GM12865 (cell line): Measurements from ENCODE around the gene ATXN2L.

ENCODE experiments used
- DNase-seq: peaks from one replicate; pipeline ENCODE4 v3.0.0; 2010; ENCODE audit warnings: low read depth
- H3K4me3 ChIP-seq: 2 replicates; pipeline ENCODE4 v1.5.1; 2011; ENCODE audit warnings: mild to moderate bottlenecking, low read depth, low read length, control low read depth
- CTCF ChIP-seq: IDR thresholded peaks from 2 replicates; pipeline ENCODE4 v1.5.1; 2011; ENCODE audit warnings: low read length, control low read depth, low read depth, inconsistent platforms; ENCODE audit not compliant: insufficient read depth; ENCODE audit errors: missing control alignments

Gene ATXN2L

GRCh38 chr16:28821874-28822519 is 802 bp upstream of the ATXN2L start:
- no peak for TF ChIP-seq CTCF
- peak overlapping the region; percentile 65 for H3K4me3 ChIP-seq
- DNase-seq, result no peak

GRCh38 chr16:28823291-28823872 is 583 bp downstream of the ATXN2L start:
- no peak for TF ChIP-seq CTCF
- H3K4me3 ChIP-seq, result peak overlapping the region; percentile 65
- no peak for DNase-seq

- no peak for TF ChIP-seq CTCF
- peak overlapping the region; percentile 65 for H3K4me3 ChIP-seq
- peak; percentile 99 for DNase-seq
These were observed 1.3 kb downstream of the ATXN2L start for GRCh38 chr16:28823873-28824716.

- no peak for DNase-seq
- no peak for TF ChIP-seq CTCF
- H3K4me3 ChIP-seq, result peak overlapping the region; percentile 65
These were observed 1.8 kb downstream of the ATXN2L start for GRCh38 chr16:28824717-28824973.

- no peak overlapping the region for H3K4me3 ChIP-seq
- no peak for TF ChIP-seq CTCF
- DNase-seq, result no peak
These were observed 3.3 kb downstream of the ATXN2L start for GRCh38 chr16:28826141-28826540.

GRCh38 chr16:28829747-28830146 is 6.9 kb downstream of the ATXN2L start:
- no peak for TF ChIP-seq CTCF
- H3K4me3 ChIP-seq, result no peak overlapping the region
- no peak for DNase-seq

- no peak for DNase-seq
- H3K4me3 ChIP-seq, result no peak overlapping the region
- TF ChIP-seq CTCF, result no peak
These were observed 7.7 kb downstream of the ATXN2L start for GRCh38 chr16:28830531-28830930.
